ENCODE results near the gene TGFA.

TGFA gene

GRCh38 chr2:70523996-70524965 is 29.3 kb downstream of the TGFA start:
- no peak for DNase-seq (ENCODE audit: low read depth)

GRCh38 chr2:70523672-70523995 is 30.0 kb downstream of the TGFA start:
- no peak for DNase-seq (ENCODE audit: low read depth)

- DNase-seq (ENCODE audit: low read depth): no peak
These were observed 31.0 kb downstream of the TGFA start for GRCh38 chr2:70522627-70523026.

- no peak for DNase-seq (ENCODE audit: low read depth)
These were observed 32.8 kb downstream of the TGFA start for GRCh38 chr2:70520825-70521224.

- no peak for DNase-seq (ENCODE audit: low read depth)
These were observed 34.2 kb downstream of the TGFA start for GRCh38 chr2:70519453-70519852.

GRCh38 chr2:70518557-70518956 is 35.1 kb downstream of the TGFA start:
- no peak for DNase-seq (ENCODE audit: low read depth)

GRCh38 chr2:70517804-70518203 is 35.8 kb downstream of the TGFA start:
- DNase-seq (ENCODE audit: low read depth): no peak

GRCh38 chr2:70516596-70516995 is 37.0 kb downstream of the TGFA start:
- no peak for DNase-seq (ENCODE audit: low read depth)

- no peak for DNase-seq (ENCODE audit: low read depth)
These were observed 37.7 kb downstream of the TGFA start for GRCh38 chr2:70515938-70516337.

GRCh38 chr2:70514612-70515055 is 39.0 kb downstream of the TGFA start:
- DNase-seq (ENCODE audit: low read depth): no peak

GRCh38 chr2:70513738-70514137 is 39.9 kb downstream of the TGFA start:
- no peak for DNase-seq (ENCODE audit: low read depth)

GRCh38 chr2:70511971-70512729 is 41.5 kb downstream of the TGFA start:
- no peak for DNase-seq (ENCODE audit: low read depth)

GRCh38 chr2:70510313-70510712 is 43.3 kb downstream of the TGFA start:
- no peak for DNase-seq (ENCODE audit: low read depth)

- DNase-seq (ENCODE audit: low read depth): no peak
These were observed 44.1 kb downstream of the TGFA start for GRCh38 chr2:70509565-70509964.

- DNase-seq (ENCODE audit: low read depth): no peak
These were observed 44.7 kb downstream of the TGFA start for GRCh38 chr2:70508711-70509462.

GRCh38 chr2:70505613-70506391 is 47.8 kb downstream of the TGFA start:
- no peak for DNase-seq (ENCODE audit: low read depth)

GRCh38 chr2:70504750-70505149 is 48.9 kb downstream of the TGFA start:
- DNase-seq (ENCODE audit: low read depth): no peak

- no peak for DNase-seq (ENCODE audit: low read depth)
These were observed 49.7 kb downstream of the TGFA start for GRCh38 chr2:70503896-70504295.

GRCh38 chr2:70501728-70502127 is 51.9 kb downstream of the TGFA start:
- DNase-seq (ENCODE audit: low read depth): no peak

GRCh38 chr2:70501215-70501614 is 52.4 kb downstream of the TGFA start:
- no peak for DNase-seq (ENCODE audit: low read depth)

GRCh38 chr2:70499253-70499652 is 54.4 kb downstream of the TGFA start:
- no peak for DNase-seq (ENCODE audit: low read depth)

- DNase-seq (ENCODE audit: low read depth): no peak
These were observed 55.1 kb downstream of the TGFA start for GRCh38 chr2:70498528-70498927.

Data from stimulated activated CD8-positive, alpha-beta memory T cell treated with anti-CD3 and anti-CD28 coated beads, Interleukin-12 subunit alpha, Interleukin-12 subunit beta, amount 100 ng/mL, for 1 hour (primary cell).